HUES64 (cell line): ENCODE data around the gene LPCAT1.

Source experiments
- H3K27ac ChIP-seq: 2 replicates; pipeline ENCODE4 v1.7.0; 2013; ENCODE audit warnings: low read depth, low read length, inconsistent platforms
- H3K27me3 ChIP-seq: 2 replicates; pipeline ENCODE4 v1.6.1; 2013; ENCODE audit warnings: mild to moderate bottlenecking, low read length; ENCODE audit not compliant: insufficient read depth
- H3K36me3 ChIP-seq: 2 replicates; pipeline ENCODE4 v1.6.1; 2013; ENCODE audit warnings: mild to moderate bottlenecking, low read length; ENCODE audit not compliant: insufficient read depth
- H3K4me1 ChIP-seq: 2 replicates; pipeline ENCODE4 v1.6.1; 2013; ENCODE audit warnings: mild to moderate bottlenecking, low read length, moderate library complexity; ENCODE audit not compliant: insufficient read depth
- H3K4me3 ChIP-seq: 2 replicates; pipeline ENCODE4 v1.5.1; 2013; ENCODE audit warnings: mild to moderate bottlenecking, low read length, moderate library complexity
- H3K9ac ChIP-seq: 2 replicates; pipeline ENCODE4 v1.6.1; 2013; ENCODE audit warnings: mild to moderate bottlenecking, low read depth, low read length
- H3K9me3 ChIP-seq: 2 replicates; pipeline ENCODE4 v1.6.1; 2013; ENCODE audit warnings: low read depth, low read length; ENCODE audit not compliant: insufficient read depth
- WGBS: fragments of 150-250, 120-280 bp; methylation state at CpG from one replicate; pipeline ENCODE4 v1.1.7; 2013; ENCODE audit warnings: missing lambda C conversion rate; 5-methylcytosine and 5-hydroxymethylcytosine counted together

LPCAT1 gene

DNA sequence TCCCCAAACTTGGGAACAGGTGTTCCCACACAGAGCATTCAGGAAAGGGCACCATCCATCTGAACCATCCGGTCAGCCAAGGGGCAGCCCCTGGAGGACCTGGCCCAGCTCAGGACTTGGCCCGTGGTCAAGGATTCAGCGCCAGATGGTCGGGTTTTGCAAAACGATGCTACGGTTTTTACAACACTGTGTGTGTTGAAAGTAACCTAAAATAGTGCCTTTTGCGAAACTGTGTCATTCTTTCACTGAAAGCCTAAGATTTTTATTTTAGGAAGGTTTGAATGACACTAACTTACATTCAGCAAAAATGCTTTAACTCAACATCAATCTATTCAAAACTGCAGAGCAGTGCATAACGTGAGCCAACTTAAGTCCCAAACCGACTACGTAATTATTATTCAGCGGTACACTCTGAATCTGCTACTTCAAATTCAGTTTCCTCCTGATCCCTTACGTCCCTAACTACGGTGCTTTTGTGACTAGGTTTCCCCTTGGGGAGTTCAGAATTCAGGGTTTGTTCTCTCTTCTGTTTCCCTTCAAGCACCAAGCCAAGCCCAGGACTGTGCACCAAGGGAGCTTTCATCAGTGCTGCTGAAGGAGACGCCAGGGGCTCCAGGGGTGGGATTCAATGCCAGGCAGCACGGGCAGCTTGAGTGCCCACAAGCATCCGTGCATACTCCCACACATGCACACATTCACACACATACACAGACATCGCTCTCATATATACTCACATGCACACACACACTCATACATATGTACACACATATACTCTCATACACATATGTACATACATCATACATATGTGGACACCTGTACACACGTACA lies 25.8 kb downstream of the LPCAT1 start:
- Histone ChIP-seq H3K4me1 (no peaks in the 10 kb centered on the region), H3K27me3 (no peaks in the 10 kb centered on the region), H3K36me3 (peaks cover 77% of the 10 kb centered on the region), H3K9ac (no peak overlapping the region), H3K4me3 (no peak overlapping the region), H3K27ac (no peak overlapping the region), H3K9me3 (no peaks in the 10 kb centered on the region)
- 94% methylated on average over 18 of the region's 18 CpGs for WGBS

DNA sequence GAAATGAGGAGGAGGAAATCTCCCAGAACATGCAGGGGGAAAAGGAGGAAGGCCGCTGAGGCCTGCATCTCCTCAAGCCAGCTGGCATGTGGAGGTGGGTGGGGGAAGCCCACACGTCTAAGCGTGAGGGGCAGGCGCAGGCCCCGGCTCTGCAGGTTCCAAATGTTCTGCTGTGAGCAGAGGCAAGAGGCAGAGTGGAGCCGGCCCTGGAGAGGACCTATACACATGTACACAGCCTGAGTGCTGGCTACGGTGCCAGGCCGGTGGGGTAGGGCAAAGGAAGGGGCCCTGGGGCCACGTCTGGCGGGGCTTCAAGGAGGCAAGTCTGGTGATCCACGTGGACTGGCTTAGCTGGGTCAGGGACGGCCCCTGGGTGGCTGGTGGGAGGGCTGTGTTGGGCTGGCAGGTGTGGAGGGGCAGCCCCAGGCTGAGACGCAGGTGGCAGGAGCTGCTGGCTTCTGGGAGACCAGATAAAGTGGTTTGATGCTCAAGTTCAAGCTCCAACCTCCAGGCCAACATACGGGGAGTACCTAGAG lies 26.4 kb downstream of the LPCAT1 start:
- no peaks in the 10 kb centered on the region for H3K4me1 ChIP-seq
- no peak overlapping the region for H3K27ac ChIP-seq
- 94% methylated on average over 14 of the region's 14 CpGs for WGBS
- H3K27me3 ChIP-seq = no peaks in the 10 kb centered on the region
- no peak overlapping the region for H3K9ac ChIP-seq
- no peaks in the 10 kb centered on the region for H3K9me3 ChIP-seq
- peaks cover 81% of the 10 kb centered on the region for H3K36me3 ChIP-seq
- H3K4me3 ChIP-seq = no peak overlapping the region

DNA sequence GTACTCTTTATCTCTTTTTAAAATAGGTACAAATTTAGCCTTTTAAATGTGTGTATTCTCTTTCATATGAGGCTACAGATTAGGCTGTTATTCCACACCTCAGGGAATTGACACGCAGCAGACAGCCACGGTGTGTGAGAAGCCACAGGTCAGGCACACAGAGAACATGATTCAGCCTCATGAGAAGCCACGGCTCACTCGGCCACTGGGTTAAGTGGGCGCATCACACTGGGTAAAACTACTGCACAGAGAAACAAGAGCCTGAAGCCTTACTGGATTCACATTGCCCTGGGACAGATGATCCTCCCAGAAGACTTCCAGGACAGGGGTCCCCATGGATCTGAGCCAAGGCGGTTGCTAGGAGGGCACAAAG lies 28.2 kb downstream of the LPCAT1 start:
- H3K4me1 ChIP-seq = no peaks in the 10 kb centered on the region
- no peak overlapping the region for H3K9ac ChIP-seq
- H3K9me3 ChIP-seq = no peaks in the 10 kb centered on the region
- H3K4me3 ChIP-seq = no peak overlapping the region
- 87% methylated on average over 6 of the region's 6 CpGs for WGBS
- peaks cover 90% of the 10 kb centered on the region for H3K36me3 ChIP-seq
- no peaks in the 10 kb centered on the region for H3K27me3 ChIP-seq
- H3K27ac ChIP-seq = no peak overlapping the region

DNA sequence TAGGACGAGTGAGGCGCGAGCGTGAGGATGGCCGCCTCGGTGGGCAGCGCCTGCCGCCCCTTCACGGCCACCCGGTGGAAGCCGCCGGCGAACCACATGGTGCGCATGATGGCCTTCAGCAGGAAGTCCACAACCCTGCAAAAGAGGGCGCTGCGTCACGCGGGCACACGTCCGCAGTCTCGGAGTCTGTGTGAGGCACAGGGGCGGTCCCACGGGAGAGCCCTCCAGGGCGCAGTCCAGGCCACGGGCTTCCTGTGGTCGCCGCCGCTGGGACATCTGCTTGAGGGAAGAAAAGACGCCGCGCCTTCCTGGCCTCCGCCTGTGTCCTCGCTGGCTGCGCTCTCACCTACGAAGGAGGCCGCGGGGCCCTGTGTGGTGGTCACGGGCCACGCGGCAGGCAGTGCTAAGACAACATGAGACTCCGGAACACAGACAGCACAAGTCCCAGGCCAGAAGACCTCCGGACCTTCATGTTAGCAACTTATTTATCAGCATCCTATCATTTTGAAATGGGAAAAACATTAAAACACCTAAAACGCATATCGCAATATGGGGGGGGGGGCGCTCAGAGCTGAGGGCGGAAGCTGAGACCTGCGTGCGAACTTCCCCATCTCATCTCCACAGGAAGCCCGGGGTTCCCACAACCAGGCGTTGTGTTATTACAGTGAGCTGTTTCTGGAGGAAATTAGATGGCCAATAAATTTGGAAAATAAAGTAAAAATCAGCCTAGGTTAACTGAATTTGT lies 28.8 kb downstream of the LPCAT1 start:
- H3K4me1 ChIP-seq = no peaks in the 10 kb centered on the region
- no peaks in the 10 kb centered on the region for H3K27me3 ChIP-seq
- H3K36me3 ChIP-seq = peaks cover 90% of the 10 kb centered on the region
- 97% methylated on average over 48 of the region's 50 CpGs for WGBS
- no peak overlapping the region for H3K4me3 ChIP-seq
- no peak overlapping the region for H3K27ac ChIP-seq
- no peaks in the 10 kb centered on the region for H3K9me3 ChIP-seq
- H3K9ac ChIP-seq = no peak overlapping the region

DNA sequence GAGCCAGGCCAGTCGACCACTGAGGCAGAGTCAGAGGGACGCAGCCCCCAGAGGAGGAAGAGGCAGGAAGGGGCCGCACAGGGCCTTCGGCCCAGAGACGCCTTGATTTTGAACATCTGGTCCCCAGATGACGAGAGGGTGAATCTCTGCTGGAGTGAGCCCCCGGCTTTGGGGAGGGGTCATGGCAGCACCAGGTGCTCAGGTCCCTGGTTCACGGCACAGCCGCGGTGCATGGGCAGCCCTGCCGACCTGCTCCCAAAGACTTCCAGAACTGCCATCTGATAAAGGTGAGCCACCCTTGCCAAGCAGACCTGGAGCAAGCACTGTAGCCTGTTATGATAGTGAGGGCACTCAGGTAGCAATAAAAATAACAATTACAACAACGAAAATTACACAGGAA lies 29.8 kb downstream of the LPCAT1 start:
- no peak overlapping the region for H3K9ac ChIP-seq
- H3K9me3 ChIP-seq = no peaks in the 10 kb centered on the region
- no peak overlapping the region for H3K27ac ChIP-seq
- H3K4me1 ChIP-seq = no peaks in the 10 kb centered on the region
- 93% methylated on average over 12 of the region's 12 CpGs for whole genome bisulfite sequencing
- H3K27me3 ChIP-seq = no peaks in the 10 kb centered on the region
- H3K4me3 ChIP-seq = no peak overlapping the region
- peaks cover 91% of the 10 kb centered on the region for H3K36me3 ChIP-seq

DNA sequence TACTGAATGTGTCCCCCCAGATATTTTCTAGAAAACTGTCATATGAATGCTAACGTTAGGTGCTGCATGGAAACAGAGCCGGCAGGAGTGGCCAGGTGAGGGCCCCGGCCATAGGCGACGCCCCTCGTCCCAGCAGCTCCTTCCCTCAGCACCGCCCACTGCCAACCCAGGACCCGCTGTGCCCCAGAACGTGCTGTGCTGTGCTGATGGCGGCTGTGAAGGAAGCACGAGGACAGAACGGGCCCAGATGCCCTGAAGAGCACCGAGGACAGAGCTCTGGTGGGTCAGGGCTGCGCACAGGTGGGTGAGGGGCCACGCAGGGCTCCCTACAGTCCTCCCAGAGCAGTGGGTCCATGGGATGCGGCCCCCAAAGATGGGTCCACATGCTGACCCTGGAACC lies 30.3 kb downstream of the LPCAT1 start:
- no peaks in the 10 kb centered on the region for H3K27me3 ChIP-seq
- H3K27ac ChIP-seq = no peak overlapping the region
- no peaks in the 10 kb centered on the region for H3K4me1 ChIP-seq
- WGBS = 97% methylated on average over 16 of the region's 16 CpGs
- H3K9me3 ChIP-seq = no peaks in the 10 kb centered on the region
- H3K4me3 ChIP-seq = no peak overlapping the region
- H3K9ac ChIP-seq = no peak overlapping the region
- peaks cover 91% of the 10 kb centered on the region for H3K36me3 ChIP-seq

DNA sequence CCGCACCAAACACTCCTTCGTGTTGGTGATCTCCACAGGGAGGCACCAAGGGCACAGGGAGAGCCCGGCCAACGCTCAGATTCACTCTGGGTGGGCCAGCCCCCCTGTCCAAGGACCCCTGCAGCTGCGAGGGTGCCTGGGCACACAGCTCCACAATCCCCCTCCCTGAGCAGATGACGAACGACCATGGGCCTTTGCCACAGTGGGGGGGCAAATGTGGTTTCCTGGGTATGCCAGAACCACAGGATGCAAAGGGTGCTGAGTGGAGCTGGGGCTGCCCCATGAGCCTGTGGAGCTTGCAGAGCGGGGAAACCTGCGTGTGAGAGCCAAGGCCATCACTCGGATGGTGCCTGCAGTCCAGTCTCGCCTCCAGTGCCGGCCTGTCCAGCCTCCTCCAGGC lies 31.0 kb downstream of the LPCAT1 start:
- Histone ChIP-seq H3K36me3 (peaks cover 91% of the 10 kb centered on the region), H3K4me3 (no peak overlapping the region), H3K9ac (no peak overlapping the region)

DNA sequence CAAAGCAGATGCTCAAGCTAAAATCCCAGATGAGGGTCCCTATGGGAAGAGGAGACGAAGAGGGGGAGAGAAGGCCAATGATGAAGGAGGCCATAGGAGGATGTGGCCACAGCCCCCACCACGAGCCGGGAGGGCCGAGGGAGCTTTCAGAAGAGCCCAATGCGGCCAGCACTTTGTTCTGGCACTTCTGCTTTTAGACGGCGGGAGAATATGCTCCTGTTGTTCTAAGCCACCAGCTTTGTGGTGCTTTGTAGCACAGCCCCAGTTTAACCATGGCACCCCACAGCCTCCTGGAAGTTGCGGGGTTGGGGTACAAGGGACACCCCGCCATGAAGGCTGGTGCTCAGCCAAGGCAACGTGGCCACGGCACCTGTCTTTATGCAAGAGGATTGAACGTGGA lies 33.4 kb downstream of the LPCAT1 start:
- Histone ChIP-seq H3K9me3 (no peaks in the 10 kb centered on the region), H3K4me3 (no peak overlapping the region), H3K27ac (no peak overlapping the region), H3K4me1 (no peaks in the 10 kb centered on the region), H3K36me3 (peaks cover 99% of the 10 kb centered on the region), H3K9ac (no peak overlapping the region), H3K27me3 (no peaks in the 10 kb centered on the region)
- 94% methylated on average over 12 of the region's 12 CpGs for WGBS

More for the DNA sequence above, 31.0 kb downstream of the LPCAT1 start:
- Histone ChIP-seq H3K27me3 (no peaks in the 10 kb centered on the region), H3K4me1 (no peaks in the 10 kb centered on the region), H3K9me3 (no peaks in the 10 kb centered on the region), H3K27ac (no peak overlapping the region)
- 86% methylated on average over 12 of the region's 12 CpGs for WGBS

DNA sequence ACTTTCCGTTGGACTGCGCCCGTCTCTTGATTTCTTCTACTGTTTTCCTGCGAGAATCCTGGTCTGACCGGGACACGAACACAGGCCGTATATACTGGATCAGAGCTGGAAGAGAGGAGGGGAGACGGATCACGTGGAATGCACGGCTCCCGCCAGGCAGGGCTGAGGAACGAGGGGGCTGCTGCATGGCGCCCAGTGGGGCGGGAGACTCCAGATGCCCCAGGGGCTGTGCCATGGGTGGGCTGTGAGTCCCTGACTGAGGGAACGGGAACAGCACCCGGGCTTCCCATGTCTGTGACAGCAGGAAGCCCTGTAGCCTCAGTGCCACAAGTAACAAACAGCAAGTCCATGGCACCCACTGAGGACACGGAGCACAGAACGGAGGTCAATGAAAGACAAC lies 34.0 kb downstream of the LPCAT1 start:
- 95% methylated on average over 18 of the region's 18 CpGs for WGBS
- Histone ChIP-seq H3K4me3 (no peak overlapping the region), H3K36me3 (peaks cover 98% of the 10 kb centered on the region), H3K9ac (peak overlapping the region; percentile 16; the same call in 1 of the 2 replicates), H3K27ac (no peak overlapping the region), H3K9me3 (no peaks in the 10 kb centered on the region), H3K27me3 (no peaks in the 10 kb centered on the region), H3K4me1 (no peaks in the 10 kb centered on the region)

DNA sequence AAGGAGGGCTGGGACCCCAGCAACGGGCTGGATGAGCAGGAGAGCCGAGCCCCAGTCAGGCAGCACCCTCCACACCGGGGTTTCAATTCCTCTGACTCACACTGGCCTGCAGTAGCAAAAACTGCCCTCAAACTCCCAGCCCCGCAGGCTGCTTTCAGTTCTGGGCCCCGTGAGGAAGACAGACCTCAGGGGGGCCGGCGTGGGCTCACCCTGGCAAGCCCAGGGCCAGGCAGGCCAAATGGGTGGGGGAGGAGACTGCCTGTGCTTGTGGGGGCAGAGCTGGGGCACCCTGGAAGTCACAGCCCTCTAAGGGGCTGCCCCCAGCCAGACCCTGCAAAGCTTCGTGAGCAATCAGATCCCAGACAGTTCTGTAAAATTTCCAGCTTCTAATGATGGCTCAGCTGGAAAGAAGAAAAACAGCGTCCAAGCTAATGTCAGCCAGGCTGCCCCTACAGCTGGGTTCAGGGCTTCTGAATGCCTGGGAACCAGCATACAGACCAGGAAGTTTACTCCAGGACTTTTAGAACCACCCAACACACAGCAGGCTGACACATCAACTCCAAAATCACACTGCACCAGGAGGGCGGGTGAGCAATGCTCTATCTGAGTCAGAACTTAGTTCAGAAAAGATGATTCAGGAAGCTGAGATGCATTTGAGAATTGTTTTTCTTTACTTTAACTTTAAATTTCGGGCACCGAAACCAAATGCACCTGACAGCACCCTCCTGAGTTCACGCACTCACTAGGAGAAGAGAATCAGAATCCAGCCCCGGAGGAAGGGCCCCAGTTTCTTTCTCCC lies 34.7 kb downstream of the LPCAT1 start:
- H3K27me3 ChIP-seq = no peaks in the 10 kb centered on the region

More for the DNA sequence above, 34.7 kb downstream of the LPCAT1 start:
- Histone ChIP-seq H3K4me1 (no peaks in the 10 kb centered on the region), H3K9me3 (no peaks in the 10 kb centered on the region), H3K36me3 (peaks cover 95% of the 10 kb centered on the region), H3K9ac (no peak overlapping the region), H3K4me3 (no peak overlapping the region), H3K27ac (no peak overlapping the region)
- 95% methylated on average over 14 of the region's 14 CpGs for WGBS
